GM12875 (cell line): ENCODE measurements around the gene TMPRSS13.

Source experiments
- H3K4me3 ChIP-seq: one replicate; pipeline ENCODE4 v1.5.1; 2011; ENCODE audit warnings: low read depth, low read length, control low read depth
- CTCF ChIP-seq: IDR thresholded peaks from 2 replicates; pipeline ENCODE4 v1.5.1; 2011; ENCODE audit warnings: low read depth, mild to moderate bottlenecking, control low read depth, inconsistent platforms, low read length, moderate library complexity, borderline replicate concordance; ENCODE audit not compliant: insufficient read depth

Gene TMPRSS13

DNA sequence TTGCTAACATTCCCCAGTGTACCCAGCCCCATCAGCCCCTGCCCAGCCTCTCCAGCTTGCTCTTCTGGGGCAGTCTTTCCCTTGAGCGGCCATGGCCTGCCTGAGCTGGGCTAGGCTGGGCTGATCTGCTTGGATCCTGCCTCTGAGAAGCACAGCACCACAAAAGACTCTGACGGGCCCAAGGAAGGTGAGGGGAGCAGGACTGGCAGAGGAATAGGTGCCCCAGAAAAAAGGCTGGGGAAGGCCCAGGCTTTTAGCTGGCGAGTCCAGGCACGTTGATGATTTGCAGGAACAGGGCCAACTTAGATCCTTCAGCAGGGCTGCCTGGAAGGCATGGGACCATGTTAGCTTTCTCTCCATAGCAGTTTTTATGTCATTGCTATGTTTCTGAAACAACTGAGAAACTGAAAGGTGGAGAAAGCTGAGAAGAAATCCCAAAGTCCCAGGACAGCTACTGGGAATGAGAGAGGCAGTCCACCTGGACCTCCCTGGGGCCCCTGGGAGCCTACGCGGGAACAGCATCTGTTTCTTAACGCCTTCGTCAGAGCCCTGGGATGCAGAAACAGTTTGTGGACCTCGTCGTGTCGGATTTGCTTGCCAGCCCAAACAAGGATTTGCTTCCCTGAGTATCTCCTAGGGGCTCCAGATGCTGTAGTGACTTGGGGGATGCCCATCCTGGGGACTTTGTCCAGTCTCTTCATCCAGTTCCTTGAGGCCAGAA, 28.3 kb downstream of the TMPRSS13 start:
- H3K4me3 ChIP-seq: no peak overlapping the region
- TF ChIP-seq CTCF: no peak

DNA sequence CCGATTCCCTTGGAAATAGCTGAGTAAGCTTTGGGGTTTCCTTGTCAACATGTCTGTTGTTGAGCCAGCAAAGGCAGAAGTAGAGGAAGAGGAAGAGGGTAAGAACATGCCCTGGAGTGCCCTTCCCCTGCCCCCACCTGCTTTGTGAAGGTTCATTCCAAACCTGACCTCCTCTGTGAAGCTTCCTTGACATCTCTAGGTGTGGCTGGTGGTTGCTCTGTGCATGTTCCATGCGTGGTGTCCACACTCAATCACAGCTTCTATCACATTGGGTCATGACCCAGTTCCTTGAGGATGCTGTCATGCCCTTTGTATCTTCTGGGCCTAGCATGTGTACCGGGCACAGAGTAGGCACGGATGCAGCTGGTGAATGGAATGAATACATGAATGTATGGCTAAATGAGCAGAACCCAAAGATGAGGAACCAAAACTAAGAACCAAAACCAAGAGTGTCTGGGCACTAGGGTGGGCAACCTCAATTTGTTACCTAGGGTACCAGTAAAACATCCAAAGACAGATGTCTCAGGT, 29.0 kb downstream of the TMPRSS13 start:
- no peak overlapping the region for H3K4me3 ChIP-seq
- TF ChIP-seq CTCF: no peak

GRCh38 chr11:117898059-117898458, 31.1 kb downstream of the TMPRSS13 start:
- H3K4me3 ChIP-seq: no peak overlapping the region
- TF ChIP-seq CTCF: no peak

DNA sequence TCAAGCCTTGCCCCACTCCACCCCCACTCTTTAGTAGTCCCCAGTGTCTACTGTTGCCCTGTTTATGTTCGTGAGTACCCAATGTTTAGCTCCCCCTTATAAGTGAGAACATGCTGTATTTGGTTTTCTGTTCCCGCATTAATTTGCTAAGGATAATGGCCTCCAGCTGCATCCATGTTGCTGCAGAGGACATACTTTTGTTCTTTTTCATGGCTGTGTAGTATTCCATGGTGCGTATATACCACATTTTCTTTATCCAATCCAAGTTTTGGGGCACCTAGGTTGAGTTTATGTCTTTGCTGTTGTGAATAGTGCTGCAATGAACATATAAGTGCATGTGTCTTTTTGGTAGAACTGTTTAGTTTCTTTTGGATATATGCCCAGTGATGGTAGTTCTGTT, 36.6 kb downstream of the TMPRSS13 start:
- TF ChIP-seq CTCF: no peak
- no peak overlapping the region for H3K4me3 ChIP-seq

DNA sequence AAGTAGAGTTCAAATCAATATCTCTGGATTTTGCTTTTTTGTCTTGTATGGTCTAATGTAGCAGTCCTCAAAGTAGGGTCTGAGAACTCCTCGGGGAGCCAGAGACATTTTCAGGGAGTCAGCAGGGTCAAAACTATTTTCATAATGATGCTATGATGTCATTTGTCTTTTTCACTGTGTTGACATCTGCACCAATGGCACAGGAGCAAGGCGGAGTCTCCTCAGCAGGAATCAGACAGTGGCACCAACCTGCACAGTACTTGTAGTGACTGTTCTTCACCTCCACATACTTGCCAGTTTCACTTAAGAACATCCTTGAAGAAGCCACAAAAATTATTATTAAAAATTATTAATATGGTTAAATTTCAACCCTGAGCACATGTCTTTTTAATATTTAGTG, 37.8 kb downstream of the TMPRSS13 start:
- no peak overlapping the region for H3K4me3 ChIP-seq
- no peak for TF ChIP-seq CTCF

DNA sequence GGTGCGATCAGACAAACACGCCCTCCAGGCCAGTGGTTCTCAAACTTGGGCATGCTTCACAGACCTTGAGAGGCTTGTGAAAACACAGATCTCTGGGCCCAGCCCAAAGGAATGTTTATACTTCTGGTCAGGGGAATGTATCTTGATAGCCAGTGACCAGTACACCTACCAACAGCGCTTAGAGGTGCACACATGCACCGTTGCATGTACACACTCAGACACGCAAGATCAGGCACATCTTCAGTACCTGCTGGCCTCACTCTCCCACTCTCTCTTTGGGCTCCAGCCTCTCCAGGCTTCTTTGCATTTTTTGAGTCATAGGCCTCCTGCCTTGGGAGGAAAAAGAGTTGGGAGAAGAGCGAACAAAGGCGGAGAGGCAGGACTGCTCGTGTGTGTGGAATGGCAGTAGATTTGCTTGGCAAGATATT, 41.0 kb downstream of the TMPRSS13 start:
- H3K4me3 ChIP-seq: no peak overlapping the region
- no peak for TF ChIP-seq CTCF
